COLO829 (cell line): ENCODE results near the gene METTL1.
"Not testable (repeated sequence)": the region's sequence is repeated elsewhere in the genome, so short reads cannot be mapped to it uniquely, and the experiment has no call there.

Experiments used
- DNase-seq: peaks from one replicate; pipeline ENCODE4 v3.0.0; 2012; ENCODE audit warnings: low spot score

Gene METTL1

GRCh38 chr12:57724003-57724935 is 47.6 kb downstream of the METTL1 start:
- no peak for DNase-seq

- no peak for DNase-seq
Observed at GRCh38 chr12:57723630-57723962, 48.3 kb downstream of the METTL1 start.

GRCh38 chr12:57722716-57723629 is 48.9 kb downstream of the METTL1 start:
- DNase-seq: no peak

- not testable (repeated sequence) for DNase-seq
Observed at GRCh38 chr12:57721846-57722608, 49.9 kb downstream of the METTL1 start.

- DNase-seq: no peak
Observed at GRCh38 chr12:57720606-57721595, 51.0 kb downstream of the METTL1 start.

GRCh38 chr12:57719777-57720605 is 51.9 kb downstream of the METTL1 start:
- DNase-seq: no peak

- DNase-seq: no peak
Observed at GRCh38 chr12:57718641-57719528, 53.0 kb downstream of the METTL1 start.
